NCI-H187 treated with DMSO at 0.1 percent for 48 hours (cell line): ENCODE measurements around the gene MYNN.

Experiments used
- DNase-seq: peaks from one replicate; lab custom pipeline; 2025; lab: John Stamatoyannopoulos, UW

The MYNN gene

GRCh38 chr3:169777822-169778221 lies 4.6 kb downstream of the MYNN start:
- no peak for DNase-seq

- DNase-seq = no peak
These were observed 7.5 kb downstream of the MYNN start for GRCh38 chr3:169780742-169781141.

GRCh38 chr3:169781209-169781855 lies 8.1 kb downstream of the MYNN start:
- DNase-seq = no peak

- DNase-seq = no peak
These were observed 13.9 kb downstream of the MYNN start for GRCh38 chr3:169787120-169787519.

- DNase-seq = no peak
These were observed 14.6 kb downstream of the MYNN start for GRCh38 chr3:169787791-169788190.

GRCh38 chr3:169790219-169790618 lies 17.0 kb downstream of the MYNN start:
- no peak for DNase-seq

- no peak for DNase-seq
These were observed 17.7 kb downstream of the MYNN start for GRCh38 chr3:169790687-169791429.

GRCh38 chr3:169792359-169792758 lies 19.2 kb downstream of the MYNN start:
- DNase-seq = no peak

GRCh38 chr3:169804681-169805080 lies 31.5 kb downstream of the MYNN start:
- DNase-seq = no peak

- DNase-seq = no peak
These were observed 36.1 kb downstream of the MYNN start for GRCh38 chr3:169809230-169809795.

- no peak for DNase-seq
These were observed 38.6 kb downstream of the MYNN start for GRCh38 chr3:169811631-169812331.

GRCh38 chr3:169812332-169813235 lies 39.4 kb downstream of the MYNN start, which contains the start of the genes LRRC34 and LRRIQ4:
TSS of gene LRRC34 (minus strand) at chr3:169812904. CDS start at chr3:169812548, 356 bp downstream.
TSS of gene LRRIQ4 (plus strand) at chr3:169812870. CDS start at chr3:169821922, 9,052 bp downstream.
- peak; percentile 18 for DNase-seq

GRCh38 chr3:169813278-169813677 lies 40.1 kb downstream of the MYNN start:
- DNase-seq = no peak

GRCh38 chr3:169813757-169814517 lies 40.7 kb downstream of the MYNN start:
- no peak for DNase-seq

GRCh38 chr3:169815590-169816150 lies 42.5 kb downstream of the MYNN start:
- no peak for DNase-seq

GRCh38 chr3:169818316-169818715 lies 45.1 kb downstream of the MYNN start:
- DNase-seq = no peak

GRCh38 chr3:169822091-169822490 lies 48.9 kb downstream of the MYNN start:
- no peak for DNase-seq

- peak; percentile 70 for DNase-seq
These were observed 49.3 kb downstream of the MYNN start for GRCh38 chr3:169822540-169822939.

- no peak for DNase-seq
These were observed 49.8 kb downstream of the MYNN start for GRCh38 chr3:169822983-169823382.

- no peak for DNase-seq
These were observed 52.1 kb downstream of the MYNN start for GRCh38 chr3:169825316-169825715.
